Tibial nerve (tissue), 4 donors: Measurements from ENCODE around the gene ENTR1. TPM values are rescaled to one million over a fixed set of nuclear protein-coding genes. Genes with fewer than 3 reads are reported as not detected.

ENCODE experiments used
- DNase-seq, 2 donors: peaks; one replicate each; pipeline ENCODE4 v3.0.0-alpha.2; 2019; ENCODE audit warnings: low spot score in 2 of 2
- H3K27ac ChIP-seq, 4 donors: fragments of 200-600 bp; sonication (generic) in 3 of 4; one replicate each; pipeline ENCODE4 v1.5.1; 2017 to 2019; ENCODE audit warnings: mild to moderate bottlenecking in 1 of 4
- H3K27me3 ChIP-seq, 2 donors: fragments of 200-600 bp; sonication (generic) in 1 of 2; one replicate each; pipeline versions ENCODE4 v1.5.1 to v1.6.0; 2017 to 2019
- H3K36me3 ChIP-seq, 3 donors: fragments of 200-600 bp; sonication (generic); one replicate each; pipeline ENCODE4 v1.5.1; 2018 to 2019
- H3K4me1 ChIP-seq, 4 donors: fragments of 200-600 bp; sonication (generic) in 3 of 4; one replicate each; pipeline ENCODE4 v1.5.1; 2017 to 2019
- H3K4me3 ChIP-seq, 4 donors: fragments of 200-600 bp; sonication (generic) in 3 of 4; one replicate each; pipeline ENCODE4 v1.5.1; 2017 to 2019; ENCODE audit warnings: mild to moderate bottlenecking in 1 of 4, moderate library complexity in 1 of 4
- H3K9me3 ChIP-seq, 4 donors: fragments of 200-600 bp; sonication (generic) in 3 of 4; one replicate each; pipeline ENCODE4 v1.5.1; 2017 to 2019
- CTCF ChIP-seq, 5 experiments: fragments of 200-600 bp in 3 of 5; fragments of 450-650 bp in 2 of 5; sonication (generic) in 3 of 5; IDR thresholded peaks; one replicate each; pipeline ENCODE4 v1.5.1; 2016 to 2019; ENCODE audit warnings: antibody characterized with exemption in 5 of 5, mild to moderate bottlenecking in 3 of 5, moderate library complexity in 2 of 5
- EP300 ChIP-seq, 2 donors: sonication (generic); formaldehyde crosslinking; IDR thresholded peaks; one replicate each; pipeline ENCODE4 v1.6.1; 2017; ENCODE audit warnings: antibody characterized with exemption in 2 of 2, mild to moderate bottlenecking in 1 of 2
- POLR2A ChIP-seq, 2 donors: fragments of 450-650 bp; IDR thresholded peaks; one replicate each; pipeline ENCODE4 v1.6.1; 2017; ENCODE audit warnings: antibody characterized with exemption in 2 of 2, mild to moderate bottlenecking in 2 of 2, moderate library complexity in 2 of 2
- WGBS, 2 donors: methylation state at CpG; one replicate each; pipeline ENCODE4 v1.1.5; 2018; 5-methylcytosine and 5-hydroxymethylcytosine counted together
- total RNA-seq, 4 donors: library from RNA; depleted of rRNA; stranded (reverse); fragments of >200 nt; gene quantifications; one replicate each; pipeline ENCODE4 v1.1.0, GENCODE V29; 2016

The ENTR1 gene
- total RNA-seq, 4 donors from 2014 or later: 52.6 to 101 (median 70.9) TPM

- Histone ChIP-seq H3K4me1 (peaks cover 0 to 33% (median 11%) of the 10 kb centered on the region in 4 donors), H3K9me3 (no peaks in the 10 kb centered on the region), H3K36me3 (peaks cover 2 to 82% (median 13%) of the 10 kb centered on the region in 3 donors), H3K4me3 (no peak overlapping the region), H3K27ac (no peak overlapping the region), H3K27me3 (no peaks in the 10 kb centered on the region)
- no peak for DNase-seq
- TF ChIP-seq CTCF (IDR thresholded peaks at IDR 0.05): no peak
- WGBS, 2 donors: 88 to 96% methylated on average over 20 to 21 of the region's 21 CpGs
Observed at GRCh38 chr9:136394312-136395019, 15.9 kb downstream of the ENTR1 start.

- 84 to 92% methylated on average over 8 to 16 of the region's 17 CpGs for WGBS, 2 donors
- Histone ChIP-seq H3K36me3 (peaks cover 2 to 91% (median 13%) of the 10 kb centered on the region in 3 donors), H3K4me3 (no peak overlapping the region)
Observed at GRCh38 chr9:136393531-136393930, 16.9 kb downstream of the ENTR1 start.

GRCh38 chr9:136392538-136393449, 17.6 kb downstream of the ENTR1 start:
- Histone ChIP-seq H3K36me3 (peaks cover 2 to 94% (median 13%) of the 10 kb centered on the region in 3 donors), H3K27ac (peak overlapping the region in 1 of 4 donors; percentile 56), H3K27me3 (no peaks in the 10 kb centered on the region), H3K4me1 (peaks cover 0 to 17% (median 0%) of the 10 kb centered on the region in 4 donors), H3K9me3 (no peaks in the 10 kb centered on the region), H3K4me3 (no peak overlapping the region)
- DNase-seq: no peak
- WGBS, 2 donors: 77 to 88% methylated on average over 12 to 15 of the region's 21 CpGs
- TF ChIP-seq EP300 (IDR thresholded peaks at IDR 0.05) (no peak), CTCF (IDR thresholded peaks at IDR 0.05) (no peak), POLR2A (IDR thresholded peaks at IDR 0.05) (no peak)

More at GRCh38 chr9:136393531-136393930, 16.9 kb downstream of the ENTR1 start:
- peak overlapping the region in 1 of 4 donors; percentile 56 for H3K27ac ChIP-seq
- peaks cover 0 to 24% (median 2%) of the 10 kb centered on the region in 4 donors for H3K4me1 ChIP-seq
- H3K27me3 ChIP-seq: no peaks in the 10 kb centered on the region
- H3K9me3 ChIP-seq: no peaks in the 10 kb centered on the region
- TF ChIP-seq EP300 (IDR thresholded peaks at IDR 0.05): no peak
- TF ChIP-seq CTCF (IDR thresholded peaks at IDR 0.05): no peak
- TF ChIP-seq POLR2A (IDR thresholded peaks at IDR 0.05): no peak
- no peak for DNase-seq

GRCh38 chr9:136391737-136392537, 18.5 kb downstream of the ENTR1 start:
- WGBS, 2 donors: 90% methylated on average over 22 to 26 of the region's 28 CpGs
- Histone ChIP-seq H3K4me1 (peaks cover 0 to 16% (median 0%) of the 10 kb centered on the region in 4 donors), H3K36me3 (peaks cover 2 to 95% (median 13%) of the 10 kb centered on the region in 3 donors), H3K4me3 (no peak overlapping the region), H3K27me3 (no peaks in the 10 kb centered on the region), H3K9me3 (no peaks in the 10 kb centered on the region), H3K27ac (peak overlapping the region in 1 of 4 donors; percentile 36)
- DNase-seq: no peak
- TF ChIP-seq POLR2A (IDR thresholded peaks at IDR 0.05): no peak
- TF ChIP-seq CTCF (IDR thresholded peaks at IDR 0.05): no peak
- TF ChIP-seq EP300 (IDR thresholded peaks at IDR 0.05): no peak
